GM18861 (cell line): ENCODE measurements around the gene SERAC1.
"Not testable (repeated sequence)": the region's sequence is repeated elsewhere in the genome, so short reads cannot be mapped to it uniquely, and the experiment has no call there.

Experiments
- ATAC-seq: cut with Tn5 transposase; IDR thresholded peaks from one replicate; pipeline ENCODE4 v1.9.1; 2021; ENCODE audit not compliant: unreplicated experiment

SERAC1 gene

GRCh38 chr6:158174514-158174913 is 6.5 kb upstream of the SERAC1 start:
- no peak for ATAC-seq

GRCh38 chr6:158174024-158174423 is 6.0 kb upstream of the SERAC1 start:
- ATAC-seq = no peak

GRCh38 chr6:158172001-158172400 is 3.9 kb upstream of the SERAC1 start:
- ATAC-seq = no peak

GRCh38 chr6:158170656-158171081 is 2.6 kb upstream of the SERAC1 start:
- no peak for ATAC-seq

GRCh38 chr6:158169634-158170033 is 1.6 kb upstream of the SERAC1 start:
- ATAC-seq = not testable (repeated sequence)

- no peak for ATAC-seq
Measured at GRCh38 chr6:158165919-158166416, 2.1 kb downstream of the SERAC1 start.

GRCh38 chr6:158164579-158165170 is 3.4 kb downstream of the SERAC1 start:
- no peak for ATAC-seq

- no peak for ATAC-seq
Measured at GRCh38 chr6:158161566-158162254, 6.4 kb downstream of the SERAC1 start.

- no peak for ATAC-seq
Measured at GRCh38 chr6:158160932-158161539, 7.0 kb downstream of the SERAC1 start.

- no peak for ATAC-seq
Measured at GRCh38 chr6:158158748-158159147, 9.3 kb downstream of the SERAC1 start.

- ATAC-seq = no peak
Measured at GRCh38 chr6:158158123-158158522, 9.9 kb downstream of the SERAC1 start.

- ATAC-seq = no peak
Measured at GRCh38 chr6:158157064-158157764, 10.8 kb downstream of the SERAC1 start.

- no peak for ATAC-seq
Measured at GRCh38 chr6:158154816-158155215, 13.2 kb downstream of the SERAC1 start.

GRCh38 chr6:158153576-158153975 is 14.5 kb downstream of the SERAC1 start:
- ATAC-seq = no peak

GRCh38 chr6:158152659-158153058 is 15.4 kb downstream of the SERAC1 start:
- no peak for ATAC-seq

- ATAC-seq = not testable (repeated sequence)
Measured at GRCh38 chr6:158152025-158152424, 16.0 kb downstream of the SERAC1 start.

- ATAC-seq = no peak
Measured at GRCh38 chr6:158150701-158151100, 17.4 kb downstream of the SERAC1 start.

GRCh38 chr6:158149641-158150040 is 18.4 kb downstream of the SERAC1 start:
- no peak for ATAC-seq

- no peak for ATAC-seq
Measured at GRCh38 chr6:158143700-158144099, 24.4 kb downstream of the SERAC1 start.

GRCh38 chr6:158142789-158143188 is 25.3 kb downstream of the SERAC1 start:
- no peak for ATAC-seq

GRCh38 chr6:158131926-158132325 is 36.1 kb downstream of the SERAC1 start:
- no peak for ATAC-seq

- ATAC-seq = no peak
Measured at GRCh38 chr6:158125271-158125670, 42.8 kb downstream of the SERAC1 start.
